Esophagus squamous epithelium (tissue), 4 donors: ENCODE results near the gene ANGPTL2.

ENCODE experiments used
- POLR2A ChIP-seq, 4 donors: fragments of 450-650 bp; IDR thresholded peaks; one replicate each; pipeline ENCODE4 v1.6.1; 2017; ENCODE audit warnings: antibody characterized with exemption in 4 of 4, mild to moderate bottlenecking in 4 of 4, moderate library complexity in 3 of 4
- TF ChIP-seq, protein P1 (sequence below), 6 experiments: fragments of 450-650 bp in 4 of 6; fragments of 200-600 bp in 2 of 6; sonication (generic) in 2 of 6; IDR thresholded peaks; one replicate each; pipeline ENCODE4 v1.5.1; 2016 to 2019; ENCODE audit warnings: antibody characterized with exemption in 6 of 6, mild to moderate bottlenecking in 4 of 6, moderate library complexity in 4 of 6

- TF ChIP-seq, protein P1, sequence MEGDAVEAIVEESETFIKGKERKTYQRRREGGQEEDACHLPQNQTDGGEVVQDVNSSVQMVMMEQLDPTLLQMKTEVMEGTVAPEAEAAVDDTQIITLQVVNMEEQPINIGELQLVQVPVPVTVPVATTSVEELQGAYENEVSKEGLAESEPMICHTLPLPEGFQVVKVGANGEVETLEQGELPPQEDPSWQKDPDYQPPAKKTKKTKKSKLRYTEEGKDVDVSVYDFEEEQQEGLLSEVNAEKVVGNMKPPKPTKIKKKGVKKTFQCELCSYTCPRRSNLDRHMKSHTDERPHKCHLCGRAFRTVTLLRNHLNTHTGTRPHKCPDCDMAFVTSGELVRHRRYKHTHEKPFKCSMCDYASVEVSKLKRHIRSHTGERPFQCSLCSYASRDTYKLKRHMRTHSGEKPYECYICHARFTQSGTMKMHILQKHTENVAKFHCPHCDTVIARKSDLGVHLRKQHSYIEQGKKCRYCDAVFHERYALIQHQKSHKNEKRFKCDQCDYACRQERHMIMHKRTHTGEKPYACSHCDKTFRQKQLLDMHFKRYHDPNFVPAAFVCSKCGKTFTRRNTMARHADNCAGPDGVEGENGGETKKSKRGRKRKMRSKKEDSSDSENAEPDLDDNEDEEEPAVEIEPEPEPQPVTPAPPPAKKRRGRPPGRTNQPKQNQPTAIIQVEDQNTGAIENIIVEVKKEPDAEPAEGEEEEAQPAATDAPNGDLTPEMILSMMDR (IDR thresholded peaks at IDR 0.05), result no peak
- no peak for TF ChIP-seq POLR2A (IDR thresholded peaks at IDR 0.05)
Measured at GRCh38 chr9:127155314-127155960, 33.0 kb upstream of the ANGPTL2 start.
